Omental fat pad (tissue), 4 donors: ENCODE results near the gene CCDC107. TPM values are rescaled to one million over a fixed set of nuclear protein-coding genes. Genes with fewer than 3 reads are reported as not detected.
A peak's percentile ranks its signal among the peaks of the same experiment; 100 is the strongest.

Source experiments
- ATAC-seq: fragments of 150-250 bp; one replicate; pipeline ENCODE4 v1.9.1; 2016; ENCODE audit warnings: mild to moderate bottlenecking, moderate library complexity; ENCODE audit not compliant: low FRiP score
- DNase-seq: peaks from one replicate; pipeline ENCODE4 v3.0.0-alpha.2; 2019; ENCODE audit warnings: low spot score
- CTCF ChIP-seq, 3 donors: fragments of 450-650 bp; IDR thresholded peaks; one replicate each; pipeline ENCODE4 v1.5.1; 2016 to 2017; ENCODE audit warnings: antibody characterized with exemption in 3 of 3, mild to moderate bottlenecking in 3 of 3, moderate library complexity in 2 of 3
- total RNA-seq, 4 donors: library from RNA; depleted of rRNA; stranded (reverse); fragments of >200 nt; gene quantifications; one replicate each; pipeline ENCODE4 v1.1.0, GENCODE V29; 2016

The CCDC107 gene
- total RNA-seq, 4 donors from 2014 or later: 35.8 to 108 (median 52.5) TPM

- TF ChIP-seq CTCF (IDR thresholded peaks at IDR 0.05): no peak
- DNase-seq: no peak
- no peak for ATAC-seq
Observed at GRCh38 chr9:35686222-35687203, 28.4 kb downstream of the CCDC107 start.

GRCh38 chr9:35687306-35687705, 29.2 kb downstream of the CCDC107 start:
- no peak for TF ChIP-seq CTCF (IDR thresholded peaks at IDR 0.05)
- ATAC-seq (no peak), DNase-seq (no peak)

- DNase-seq (no peak), ATAC-seq (no peak)
- no peak for TF ChIP-seq CTCF (IDR thresholded peaks at IDR 0.05)
Observed at GRCh38 chr9:35687972-35688557, 30.0 kb downstream of the CCDC107 start.

GRCh38 chr9:35688558-35689541, 30.8 kb downstream of the CCDC107 start:
- ATAC-seq (peak; percentile 60), DNase-seq (no peak)
- TF ChIP-seq CTCF (IDR thresholded peaks at IDR 0.05): no peak

- no peak for DNase-seq
- ATAC-seq: peak; percentile 30
- no peak for TF ChIP-seq CTCF (IDR thresholded peaks at IDR 0.05)
Observed at GRCh38 chr9:35689542-35690293, 31.6 kb downstream of the CCDC107 start, which contains the start of gene TPM2. TPM2 (minus strand) TSS chr9:35689925; CDS start chr9:35689817, 108 bp downstream.

GRCh38 chr9:35690294-35690613, 32.2 kb downstream of the CCDC107 start:
- DNase-seq (no peak), ATAC-seq (peak; percentile 1)
- no peak for TF ChIP-seq CTCF (IDR thresholded peaks at IDR 0.05)
